HG02642 (cell line): ENCODE results near the gene CEP131.

Source experiments
- ATAC-seq: cut with Tn5 transposase; IDR thresholded peaks from one replicate; pipeline ENCODE4 v1.9.1; 2021; ENCODE audit warnings: mild to moderate bottlenecking; ENCODE audit not compliant: unreplicated experiment, poor library complexity

Gene CEP131

DNA sequence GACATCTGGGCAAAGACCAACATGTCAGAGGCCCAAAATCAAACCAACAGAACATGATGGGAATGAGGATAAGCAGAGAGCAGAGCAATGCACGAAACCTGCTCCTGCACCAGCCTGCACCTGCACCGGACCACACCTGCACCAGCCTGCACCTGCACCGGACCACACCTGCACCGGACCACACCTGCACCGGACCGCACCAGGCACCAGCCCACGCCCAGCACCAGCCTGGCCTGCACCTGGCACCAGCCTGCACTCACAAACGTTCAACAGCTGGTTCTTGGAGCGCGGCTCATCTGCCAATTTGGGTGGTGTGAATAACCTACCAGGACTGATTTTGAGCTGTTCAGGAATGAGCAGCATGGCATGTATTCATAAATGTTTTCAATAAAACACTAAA lies 18.2 kb downstream of the CEP131 start:
- no peak for ATAC-seq

DNA sequence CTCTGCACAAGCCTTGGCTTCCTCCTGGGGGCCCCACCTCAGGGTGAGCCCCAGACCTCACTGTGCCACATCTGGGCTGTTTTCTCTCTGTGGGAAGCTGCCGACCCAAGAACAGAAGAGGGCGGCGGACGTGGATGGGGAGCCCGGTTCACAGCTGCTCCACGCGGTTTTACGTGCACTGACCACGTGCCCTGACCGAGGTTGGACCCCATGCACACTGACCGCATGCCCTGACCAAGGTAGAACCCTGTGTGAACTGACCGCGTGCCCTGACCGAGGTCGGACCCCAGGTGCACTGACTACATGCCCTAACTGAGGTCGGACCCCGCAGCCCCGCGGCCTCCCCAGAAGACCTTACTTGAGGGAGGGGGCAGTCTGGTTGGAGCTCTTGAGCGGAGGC lies 19.6 kb downstream of the CEP131 start:
- ATAC-seq, result no peak

DNA sequence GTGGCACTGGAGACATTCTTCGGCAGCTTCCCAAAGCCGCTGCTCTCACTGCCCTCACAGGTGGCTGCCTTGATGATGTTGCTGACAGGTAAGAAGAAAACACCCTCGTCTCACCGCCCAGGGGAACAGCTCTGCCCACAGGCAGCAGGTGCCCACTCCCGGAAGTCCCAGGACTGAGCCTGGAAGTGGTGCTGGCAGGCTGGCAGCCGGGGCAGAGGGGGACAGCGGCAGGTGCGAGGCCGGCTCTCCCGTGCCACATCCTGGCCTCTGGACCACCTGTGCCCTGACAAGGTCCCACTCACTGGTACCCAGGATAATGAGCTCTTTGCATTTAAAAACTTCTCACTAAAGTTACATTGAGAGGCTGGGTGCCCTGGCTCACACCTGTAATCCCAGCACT lies 20.4 kb downstream of the CEP131 start:
- ATAC-seq, result no peak

DNA sequence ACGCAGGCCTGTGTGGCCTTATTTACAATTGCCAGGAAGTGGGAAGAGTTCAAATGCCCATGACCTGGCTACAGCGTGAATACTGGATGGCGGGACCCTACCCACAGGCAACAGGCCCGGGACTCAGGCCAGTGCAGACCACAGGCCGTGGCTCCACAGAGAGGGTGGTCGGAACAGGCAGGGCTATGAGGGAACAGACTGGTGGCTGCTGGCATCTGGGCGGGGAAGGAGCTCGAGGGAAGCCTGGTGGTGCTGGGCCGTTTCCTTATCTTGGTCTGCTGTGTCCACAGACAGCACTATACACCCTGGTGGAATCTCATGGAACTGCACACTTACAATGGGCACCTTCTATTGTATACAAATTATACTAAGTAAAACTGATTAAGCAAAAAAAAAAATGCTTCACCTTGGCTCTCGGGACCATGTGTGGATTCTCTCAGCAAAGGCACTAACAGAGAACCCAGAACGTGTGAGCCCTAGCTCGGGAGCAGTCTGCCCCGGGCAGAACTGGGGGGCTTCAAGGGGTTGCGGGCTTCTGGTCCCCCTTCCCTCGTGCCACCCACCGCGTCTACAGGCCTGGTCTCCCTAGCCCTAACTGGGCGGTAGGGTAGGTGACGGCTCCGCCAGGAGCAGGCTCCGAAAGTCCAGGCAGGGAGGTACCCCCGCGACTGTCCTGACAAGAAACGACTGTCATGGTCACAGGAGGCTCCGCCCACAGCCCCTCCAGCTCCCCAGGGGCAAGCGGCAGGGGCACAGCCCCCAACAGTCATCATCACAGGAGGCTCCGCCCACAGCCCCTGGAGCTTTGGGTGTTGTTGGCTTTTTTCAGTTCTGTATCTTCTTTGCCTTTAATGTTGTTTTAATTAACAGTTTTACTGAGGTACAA lies 21.8 kb downstream of the CEP131 start:
- ATAC-seq, result no peak

DNA sequence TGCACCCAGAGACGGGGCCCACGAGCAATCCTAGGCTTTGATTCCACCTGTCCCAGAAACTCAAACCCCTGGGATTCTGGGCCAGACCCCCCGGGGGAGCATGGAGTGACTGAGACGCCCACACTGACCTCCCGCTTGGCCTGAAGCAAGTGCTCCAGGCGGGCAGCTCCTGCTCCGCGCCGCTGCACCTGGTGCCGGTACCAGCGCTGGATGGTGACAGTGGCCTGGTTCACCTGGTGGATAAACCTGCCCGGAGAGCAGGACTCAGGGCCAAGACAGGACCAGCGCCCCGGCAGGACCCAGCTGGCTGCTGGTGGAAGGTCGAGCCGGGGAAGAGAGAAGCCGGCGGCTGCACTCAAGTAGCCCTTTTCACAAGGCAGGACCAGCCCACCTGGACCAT lies 22.6 kb downstream of the CEP131 start:
- no peak for ATAC-seq

DNA sequence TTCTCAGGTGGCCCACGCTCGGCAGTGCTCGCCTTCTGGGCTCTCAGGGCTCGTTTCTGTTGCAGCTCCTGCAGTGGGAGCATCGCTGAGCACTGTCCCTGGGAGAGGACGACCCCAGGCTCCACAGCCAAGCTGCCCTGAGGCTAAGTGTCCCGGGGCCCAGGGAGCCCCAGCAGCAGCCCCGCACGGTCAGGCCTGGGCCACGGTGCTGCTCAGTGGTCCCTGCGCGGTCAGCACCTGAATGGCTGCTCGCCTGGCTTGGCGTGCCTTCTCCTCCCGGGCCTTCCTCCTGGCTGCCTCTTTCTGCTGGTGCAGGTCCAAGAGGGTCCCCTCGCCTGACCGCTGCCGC lies 23.3 kb downstream of the CEP131 start:
- ATAC-seq, result no peak

DNA sequence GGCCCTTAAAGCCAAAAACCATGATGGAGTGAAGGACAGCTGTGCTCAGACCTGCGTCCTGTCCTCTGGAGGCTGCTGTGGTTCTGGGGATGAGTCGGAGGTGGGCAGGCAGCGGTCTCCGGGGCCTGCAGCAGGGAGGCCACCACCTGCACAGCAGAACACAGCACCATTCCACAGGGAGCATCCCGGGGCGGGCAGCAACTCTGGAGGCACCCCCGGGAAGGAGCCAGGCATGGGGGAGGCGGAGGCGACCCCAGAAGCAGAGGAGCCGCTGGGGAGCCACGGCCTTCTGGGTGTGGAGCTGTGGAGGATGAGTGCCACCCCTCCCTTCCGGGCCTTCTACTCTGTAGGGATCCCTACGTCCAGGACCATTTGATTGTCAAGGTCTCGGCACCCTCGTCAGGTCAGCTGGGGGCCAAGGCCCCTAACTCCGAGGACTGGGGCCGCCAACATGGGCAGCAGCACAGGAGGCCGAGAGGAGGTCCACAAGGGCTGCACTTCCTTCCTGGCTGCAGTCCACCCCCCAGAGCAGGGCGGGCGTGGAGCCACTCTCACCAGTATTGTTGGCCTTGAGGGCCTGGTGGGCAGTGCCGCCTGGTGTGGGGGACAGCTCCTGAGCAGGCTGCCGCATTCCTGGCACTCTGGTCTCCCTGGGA lies 23.8 kb downstream of the CEP131 start:
- ATAC-seq, result no peak

DNA sequence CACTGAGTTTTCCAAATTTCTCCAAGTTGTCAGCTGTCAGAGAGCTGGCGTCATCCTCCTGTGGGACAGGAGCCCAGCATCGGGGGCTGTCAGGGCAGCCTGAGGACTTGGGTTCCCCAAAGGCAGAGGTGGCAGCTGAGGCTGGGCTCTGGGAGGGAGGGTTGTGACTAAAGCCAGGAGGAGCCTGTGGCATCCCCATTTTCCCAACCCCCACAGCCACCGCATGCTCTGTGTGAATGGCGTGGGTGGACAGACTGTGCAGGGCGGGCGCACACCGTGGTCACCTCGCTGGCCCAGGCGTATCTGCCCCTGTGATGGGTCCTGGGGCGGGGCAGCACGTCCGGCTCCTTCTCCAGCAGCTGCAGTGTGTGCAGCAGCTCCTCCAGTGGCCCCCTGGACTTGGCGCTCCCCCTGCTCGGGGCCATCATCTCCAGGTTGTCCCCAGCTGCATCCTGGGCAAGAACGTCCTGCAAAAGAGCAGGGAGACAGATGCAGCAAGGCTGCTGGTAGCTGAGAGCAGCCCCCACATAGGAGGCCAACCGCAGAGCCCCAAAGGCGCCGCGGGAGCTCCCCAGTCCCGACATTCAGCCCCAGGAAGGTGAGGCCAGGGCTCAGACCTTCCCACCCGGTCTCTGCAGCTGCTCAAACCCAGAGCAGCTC lies 24.8 kb downstream of the CEP131 start:
- no peak for ATAC-seq

DNA sequence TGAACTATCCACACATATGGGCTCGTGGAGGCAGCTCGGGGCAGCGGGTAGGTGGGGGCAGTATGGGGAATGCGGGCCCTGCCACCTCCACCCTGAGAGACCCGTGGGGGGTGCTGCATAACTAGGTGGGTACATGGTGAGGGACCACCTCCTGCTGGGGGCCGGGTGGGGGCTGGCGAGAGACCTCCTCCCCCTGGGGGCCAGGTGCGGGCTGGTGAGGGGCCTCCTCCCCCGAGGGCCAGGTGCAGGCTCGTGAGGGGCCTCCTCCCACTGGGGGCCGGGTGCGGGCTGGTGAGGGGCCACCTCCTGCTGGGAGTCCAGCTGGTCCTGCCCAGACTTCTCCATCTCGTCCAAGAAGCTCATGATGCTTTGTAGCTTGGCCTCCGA lies 25.4 kb downstream of the CEP131 start:
- no peak for ATAC-seq

DNA sequence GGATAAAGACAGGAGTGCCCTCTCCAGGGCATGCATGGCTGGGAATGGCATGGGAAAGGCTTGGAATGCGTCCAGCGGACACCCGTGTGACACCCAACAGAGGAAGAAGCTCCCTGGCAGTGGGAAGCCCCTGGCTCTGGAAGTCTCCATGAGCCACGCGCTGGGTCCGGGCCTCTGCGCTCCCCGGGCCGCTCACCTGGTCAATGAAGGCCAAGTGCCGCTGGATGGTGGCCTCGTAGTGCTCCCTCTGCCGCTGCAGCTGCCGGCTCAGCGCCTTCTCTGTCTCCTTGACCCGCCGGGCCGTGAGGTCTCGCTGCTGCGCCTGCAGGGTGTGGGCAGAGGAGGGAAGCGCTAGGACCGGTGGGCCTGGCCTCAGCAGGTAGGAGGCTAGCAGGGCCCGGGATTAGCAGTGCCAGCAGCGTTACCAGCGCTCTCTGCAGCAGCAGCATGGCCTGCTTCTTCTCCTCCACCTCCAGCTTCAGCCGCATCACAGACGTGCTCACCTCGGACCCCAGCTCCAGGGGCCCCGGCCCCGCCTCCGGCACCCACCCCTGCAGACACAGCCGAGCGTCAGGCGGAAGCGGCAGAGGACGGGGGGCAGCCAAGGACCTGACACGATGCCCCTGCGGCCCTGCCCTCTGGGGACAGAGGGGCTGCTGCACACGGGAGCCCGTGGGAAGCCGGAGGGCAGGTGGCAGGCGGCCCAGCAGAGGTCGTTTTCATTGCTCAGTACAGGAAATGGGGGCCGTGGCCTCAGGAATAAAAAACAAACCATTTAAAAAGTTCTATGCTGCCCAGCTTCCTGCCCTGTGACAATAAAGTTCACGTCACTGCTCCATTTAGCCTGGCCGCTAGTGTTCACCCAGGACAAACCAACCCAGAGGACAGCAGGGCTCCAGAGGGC lies 26.0 kb downstream of the CEP131 start:
- no peak for ATAC-seq

DNA sequence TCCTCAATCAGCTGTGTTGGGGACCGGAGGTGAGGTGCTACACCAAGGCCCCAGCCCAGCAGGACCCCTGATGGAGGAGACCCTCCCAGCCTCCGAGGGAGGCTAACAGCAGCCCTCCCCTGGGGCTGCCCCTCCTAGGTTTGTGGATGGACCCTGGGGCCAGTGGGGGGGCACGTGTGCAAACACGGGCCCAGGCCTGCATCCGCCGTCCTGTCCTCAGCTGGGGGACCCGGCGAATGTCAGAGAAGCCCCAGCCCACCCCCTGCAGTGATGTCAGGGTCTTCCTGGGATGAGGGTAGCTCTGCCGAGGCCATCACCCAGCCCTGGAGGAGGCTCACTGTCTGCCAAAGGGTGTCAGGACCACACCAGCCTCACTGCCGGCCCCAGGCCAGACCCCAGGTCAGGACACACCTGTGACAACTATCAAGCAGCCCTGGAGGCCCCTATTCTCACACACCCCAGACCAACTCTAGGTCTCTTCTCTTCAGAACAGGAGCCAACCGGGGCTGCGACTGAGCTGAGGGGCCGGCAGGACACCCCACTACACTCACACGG lies 26.7 kb downstream of the CEP131 start:
- ATAC-seq, result no peak

DNA sequence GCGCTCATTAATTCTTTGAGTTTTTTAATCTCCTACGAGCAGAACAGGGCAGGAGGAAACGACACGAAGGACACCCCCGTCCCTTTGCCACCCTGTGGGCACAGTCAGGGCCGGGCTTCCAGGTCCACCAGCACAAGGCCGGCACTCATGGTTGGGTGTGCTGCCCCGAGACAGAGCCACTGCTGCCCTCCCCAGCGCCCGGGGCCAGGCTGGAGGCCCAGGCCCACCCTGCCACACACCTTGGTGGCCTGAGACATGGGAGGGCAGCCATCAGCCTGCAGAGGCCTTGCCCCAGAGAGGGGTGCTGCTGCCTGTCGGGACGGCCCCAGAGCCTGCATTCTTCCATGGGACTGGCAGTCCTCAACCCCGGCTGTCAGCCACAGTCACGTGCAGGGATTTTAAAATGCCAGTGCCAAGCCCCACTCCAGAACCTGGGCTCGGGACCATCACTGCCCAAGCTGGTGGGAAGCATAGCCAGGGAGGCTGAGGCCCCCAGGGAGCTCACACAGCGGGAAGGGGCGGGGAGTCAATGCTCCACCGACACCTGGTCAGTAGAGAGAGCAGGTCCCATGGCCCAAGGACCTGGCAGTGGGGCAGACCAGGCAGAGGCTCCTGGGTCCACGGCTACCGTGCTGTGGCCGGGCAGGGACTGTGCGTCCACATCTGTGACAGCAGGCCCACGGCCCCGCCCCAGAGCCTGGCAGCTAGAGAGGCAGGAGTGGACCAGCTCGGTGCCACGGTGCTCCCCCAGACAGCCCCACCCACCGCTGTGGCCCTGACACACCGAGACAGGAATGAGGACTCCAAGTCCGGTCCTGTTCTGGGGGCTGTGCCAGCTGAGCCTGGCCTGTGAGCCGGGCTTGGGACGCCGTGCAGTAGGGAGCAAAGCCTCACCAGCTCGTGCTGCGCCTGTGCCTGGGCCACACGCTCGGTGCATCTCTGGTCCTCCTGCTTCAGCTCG lies 27.5 kb downstream of the CEP131 start:
- ATAC-seq, result no peak

DNA sequence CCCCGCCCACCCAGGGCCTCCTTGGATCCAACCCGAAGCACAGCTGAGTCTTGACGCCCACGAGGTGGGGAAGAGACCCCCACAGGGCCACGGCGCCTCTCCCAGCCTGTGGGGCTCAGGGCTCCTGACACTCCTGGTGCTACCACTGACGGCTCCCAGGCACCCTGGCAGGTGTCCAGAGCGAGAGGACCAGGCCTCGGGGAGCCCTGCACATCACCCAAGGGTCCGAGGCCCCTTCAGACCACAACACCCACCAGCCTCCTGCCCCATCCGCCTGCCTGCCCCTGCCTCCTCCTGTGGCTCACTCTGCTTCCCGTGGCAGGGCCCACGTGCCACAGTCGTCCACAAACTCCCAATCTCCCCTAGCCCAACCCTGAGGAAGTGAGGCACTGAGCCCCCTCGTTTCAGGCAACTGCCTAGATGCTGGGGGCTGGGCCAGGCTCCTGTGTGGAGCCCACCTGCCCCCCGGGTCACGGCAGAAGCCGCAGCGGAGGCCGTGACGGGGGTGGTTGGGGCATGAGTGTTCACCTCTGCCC lies 28.5 kb downstream of the CEP131 start:
- ATAC-seq, result no peak

DNA sequence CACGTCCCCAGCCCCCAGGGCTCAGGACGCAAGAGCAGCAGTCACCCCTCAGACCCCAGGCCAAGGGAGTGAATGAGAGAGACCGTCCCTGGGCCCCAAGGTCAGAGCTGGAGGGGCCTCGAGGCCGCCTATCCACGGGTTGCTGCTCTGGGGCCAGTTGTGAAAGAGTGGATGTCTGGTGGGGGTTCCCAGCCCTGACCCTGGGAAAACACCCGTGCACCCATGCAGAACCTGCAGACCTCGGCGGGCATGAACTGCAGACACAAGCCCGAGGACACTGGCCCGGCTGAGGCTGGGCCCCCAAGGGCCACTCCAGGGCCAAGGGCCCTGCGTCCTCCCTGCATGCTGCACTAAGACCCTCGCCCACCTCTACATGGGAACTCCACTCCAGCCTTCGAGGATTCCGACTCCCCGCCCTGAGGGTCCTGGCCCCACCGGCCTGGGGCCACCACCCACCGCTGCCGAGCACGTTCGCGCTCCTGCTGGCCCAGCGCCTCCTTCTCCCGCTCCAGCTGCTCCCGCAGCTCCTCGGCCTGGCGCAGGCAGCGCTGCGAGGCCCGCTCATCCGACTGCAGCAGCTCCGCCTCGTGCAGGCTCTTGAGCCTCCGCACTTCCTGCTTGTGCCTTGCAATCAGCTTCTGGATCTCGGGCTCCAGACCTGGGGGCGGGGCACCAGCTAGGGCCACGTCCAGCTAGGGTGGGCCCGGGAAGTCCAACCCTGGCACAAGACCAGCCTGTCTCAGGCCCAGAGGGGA lies 29.1 kb downstream of the CEP131 start:
- no peak for ATAC-seq

DNA sequence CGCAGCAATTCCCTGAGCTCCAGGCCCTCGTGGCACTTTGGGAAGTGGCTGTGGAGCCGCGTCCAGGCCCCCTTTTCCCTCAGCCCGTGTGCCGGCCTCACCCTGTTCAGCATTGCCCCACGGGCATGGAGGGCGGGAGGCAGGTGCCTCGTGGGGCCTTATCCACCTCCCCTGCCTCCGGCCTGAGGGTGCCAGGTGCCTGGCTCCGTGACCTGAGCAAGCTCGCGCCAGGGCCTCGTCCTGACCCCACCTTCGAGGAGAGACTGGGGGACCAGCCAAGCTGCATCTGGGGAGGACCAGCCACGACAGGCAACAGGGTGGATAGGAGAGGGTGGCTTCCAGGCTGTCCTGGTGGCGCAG lies 29.7 kb downstream of the CEP131 start:
- ATAC-seq, result no peak

DNA sequence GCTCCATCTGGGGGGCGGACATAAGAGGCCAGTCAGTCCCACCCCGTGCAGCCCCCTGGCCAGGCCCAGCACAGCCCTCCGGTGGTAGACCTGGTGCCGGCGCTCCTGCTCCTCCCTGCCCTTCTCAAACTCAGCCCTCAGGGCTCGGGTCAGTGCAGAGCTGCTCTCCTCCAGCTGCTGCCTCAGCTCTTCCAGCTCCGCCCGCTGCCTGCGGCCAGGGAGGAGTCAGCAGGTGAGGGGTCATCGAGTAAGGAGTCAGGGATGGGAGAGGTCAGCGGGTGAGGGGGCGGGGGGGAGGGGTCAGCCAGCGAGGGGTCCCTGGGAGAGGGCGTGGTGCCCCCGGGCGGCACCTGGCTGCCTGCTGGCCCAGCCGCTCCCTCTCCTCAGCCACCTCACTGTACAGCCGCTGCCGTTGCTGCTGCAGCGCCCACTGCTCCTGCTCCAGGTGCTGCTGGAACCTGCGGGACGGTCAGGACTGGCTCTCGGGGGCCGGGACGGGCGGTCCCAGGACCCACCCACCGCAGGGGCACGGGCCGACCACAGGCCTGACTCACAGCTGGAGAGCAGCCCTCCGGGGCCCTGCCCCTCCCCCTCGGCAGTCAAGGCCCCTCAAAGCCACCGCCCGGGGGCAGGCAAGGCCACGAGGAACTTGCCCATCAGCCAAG lies 30.2 kb downstream of the CEP131 start:
- ATAC-seq, result no peak

DNA sequence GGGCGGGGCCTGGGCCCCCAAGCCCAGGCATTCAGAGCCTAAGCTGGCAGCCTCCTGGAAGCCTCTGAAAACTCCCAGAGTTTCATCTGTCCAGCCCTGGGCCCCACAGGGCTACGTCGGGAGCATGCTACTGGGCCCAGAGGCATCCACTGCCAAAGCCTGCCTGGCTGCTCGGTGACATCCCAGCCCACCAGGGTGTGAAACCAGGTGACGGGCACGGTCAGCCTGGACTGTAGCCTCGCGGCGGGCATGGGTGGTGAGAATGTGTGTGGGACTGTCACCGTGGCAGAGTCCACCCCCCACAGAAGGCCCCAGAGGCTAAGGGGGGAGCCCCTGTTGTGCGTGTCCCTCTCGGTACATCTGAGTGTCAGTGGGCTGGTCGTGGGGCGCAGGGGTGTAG lies 31.1 kb downstream of the CEP131 start:
- no peak for ATAC-seq

DNA sequence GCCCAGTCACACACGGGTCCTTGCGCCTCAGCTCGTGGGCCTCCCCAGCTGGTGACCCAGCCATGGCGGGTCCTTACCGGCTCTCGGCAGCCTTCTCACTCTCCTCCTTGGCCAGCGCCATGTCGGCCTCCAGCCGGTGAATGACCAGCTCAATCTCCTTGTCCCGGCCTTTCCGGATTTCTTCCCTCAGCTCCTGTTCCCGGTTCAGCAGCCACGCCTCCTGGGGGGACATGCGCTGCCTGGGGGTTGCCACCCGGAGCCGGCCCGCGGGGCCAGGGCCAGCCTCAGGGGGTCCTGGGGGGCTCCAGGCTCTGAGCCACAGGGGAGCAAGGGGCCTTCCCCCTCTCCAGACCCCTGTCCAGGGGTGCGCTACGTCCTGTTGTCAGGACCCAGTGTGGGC lies 31.6 kb downstream of the CEP131 start:
- ATAC-seq, result no peak
